NCI-H2196 treated with DMSO at 0.1 percent for 48 hours (cell line): ENCODE measurements around the gene DNAJC5.

ENCODE experiments used
- DNase-seq: peaks from one replicate; lab custom pipeline; 2025; ENCODE audit not compliant: unreplicated experiment; lab: John Stamatoyannopoulos, UW

DNAJC5 gene

DNA sequence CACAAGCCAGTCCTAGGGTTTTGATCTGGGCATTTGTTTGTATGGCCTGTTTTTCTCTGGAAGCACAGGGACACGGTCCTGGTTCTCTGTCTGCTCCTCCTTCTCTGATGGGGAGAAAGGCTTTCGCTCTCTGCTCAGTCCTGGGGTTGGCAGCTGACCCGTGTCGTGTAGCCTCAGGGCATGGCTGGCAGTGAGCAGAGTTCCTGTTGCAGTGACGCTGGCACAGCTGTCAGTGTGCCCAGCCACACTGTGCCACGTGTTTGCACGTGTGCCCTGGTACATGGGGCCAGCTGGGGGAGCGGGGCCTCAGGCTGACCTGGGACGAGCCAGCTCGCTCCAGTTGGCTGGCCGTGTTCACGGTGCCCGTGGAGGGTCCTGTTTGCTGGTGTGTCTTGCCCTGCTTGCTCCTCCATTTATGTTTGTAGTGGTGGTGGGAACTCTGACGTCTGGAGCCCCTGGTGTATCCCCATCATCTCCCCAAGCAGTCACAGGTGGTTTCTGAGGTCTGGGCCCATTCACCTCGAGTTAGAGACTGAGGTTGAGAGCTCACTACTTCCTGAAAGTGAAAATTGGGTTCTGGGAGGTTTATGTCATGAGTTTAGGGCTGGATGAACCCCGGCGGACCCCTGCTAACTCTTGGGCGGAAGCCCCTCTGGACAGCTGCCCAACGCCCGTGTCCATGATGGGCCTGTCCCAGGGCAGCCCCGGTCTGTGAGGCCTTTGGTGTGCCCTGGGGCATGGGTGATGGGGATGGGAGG lies 10.2 kb upstream of the DNAJC5 start:
- DNase-seq: no peak

DNA sequence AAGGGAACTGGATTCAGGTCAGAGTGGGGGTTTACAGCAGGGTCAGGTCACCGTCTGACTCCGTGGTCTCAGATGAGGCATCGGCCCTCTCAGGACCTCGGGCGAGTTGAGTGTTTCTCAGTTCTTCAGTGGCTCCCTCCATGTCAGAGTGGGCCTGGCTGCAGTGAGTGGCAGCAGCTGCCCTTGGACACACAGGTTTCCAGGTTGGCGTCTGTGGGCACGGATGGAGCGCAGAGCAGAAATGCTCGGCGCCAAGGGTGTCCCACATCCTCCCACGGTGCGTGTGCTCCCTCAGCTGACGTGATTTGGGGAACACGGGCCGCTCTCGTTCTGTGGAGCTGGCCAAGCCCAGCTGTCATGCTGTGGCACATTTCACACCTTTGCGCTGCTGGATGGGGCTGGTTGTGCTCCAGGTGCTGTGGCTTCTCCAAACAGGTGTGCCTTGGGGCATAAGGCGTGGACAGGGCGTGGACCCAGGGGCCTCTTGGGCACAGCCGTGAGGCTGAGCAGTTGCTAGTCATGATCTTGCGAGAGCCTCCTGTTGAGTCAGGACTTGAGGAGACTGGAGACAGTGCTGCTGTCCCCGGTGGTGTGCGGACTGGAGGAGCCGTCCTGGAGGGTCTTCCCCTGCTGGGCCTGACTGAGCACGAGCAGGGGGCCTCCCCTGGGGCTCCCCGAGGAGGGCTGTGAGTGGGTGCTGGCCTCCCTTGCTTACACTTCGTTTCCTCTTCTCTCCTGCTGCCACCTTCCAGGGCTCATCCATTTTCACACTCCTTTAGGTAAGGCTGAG lies 9.5 kb upstream of the DNAJC5 start:
- DNase-seq: no peak

DNA sequence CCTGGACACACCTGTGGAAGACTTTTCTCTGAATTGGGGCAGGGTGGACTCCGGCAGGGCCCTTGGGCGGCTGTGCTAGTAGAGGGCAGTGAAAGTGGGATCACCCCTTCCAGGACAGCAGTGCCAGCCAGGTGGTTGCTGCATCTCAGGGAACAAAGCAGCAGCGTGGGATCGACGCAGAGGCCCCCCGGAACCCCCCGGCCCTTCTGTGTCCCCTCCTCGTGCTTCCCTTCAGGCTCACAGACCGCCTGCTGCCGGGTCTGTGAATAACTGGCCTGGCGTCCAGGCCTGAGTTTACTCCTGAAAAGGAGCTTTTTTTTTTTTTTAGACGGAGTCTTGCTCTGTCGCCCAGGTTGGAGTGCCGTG lies 8.9 kb upstream of the DNAJC5 start:
- no peak for DNase-seq

DNA sequence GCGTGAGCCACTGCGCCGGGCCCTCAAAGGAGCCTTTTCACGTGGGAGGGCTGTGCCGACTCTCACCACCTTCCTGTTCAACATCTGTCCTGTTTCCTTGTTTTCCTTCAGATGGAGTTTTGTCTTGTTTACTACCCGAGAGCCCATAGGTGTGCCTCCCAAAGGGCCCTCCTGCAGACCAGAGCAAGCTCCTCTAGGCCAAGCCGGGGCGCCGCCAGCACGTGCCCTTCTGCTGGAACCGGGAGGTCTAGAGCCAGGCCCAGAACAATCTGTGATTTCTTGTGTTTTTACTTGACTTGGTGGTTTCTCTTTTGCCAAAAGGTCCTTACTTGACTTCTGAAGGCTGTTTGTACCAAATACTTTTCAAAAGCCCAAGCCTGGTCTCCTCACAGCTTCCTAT lies 8.0 kb upstream of the DNAJC5 start:
- no peak for DNase-seq

DNA sequence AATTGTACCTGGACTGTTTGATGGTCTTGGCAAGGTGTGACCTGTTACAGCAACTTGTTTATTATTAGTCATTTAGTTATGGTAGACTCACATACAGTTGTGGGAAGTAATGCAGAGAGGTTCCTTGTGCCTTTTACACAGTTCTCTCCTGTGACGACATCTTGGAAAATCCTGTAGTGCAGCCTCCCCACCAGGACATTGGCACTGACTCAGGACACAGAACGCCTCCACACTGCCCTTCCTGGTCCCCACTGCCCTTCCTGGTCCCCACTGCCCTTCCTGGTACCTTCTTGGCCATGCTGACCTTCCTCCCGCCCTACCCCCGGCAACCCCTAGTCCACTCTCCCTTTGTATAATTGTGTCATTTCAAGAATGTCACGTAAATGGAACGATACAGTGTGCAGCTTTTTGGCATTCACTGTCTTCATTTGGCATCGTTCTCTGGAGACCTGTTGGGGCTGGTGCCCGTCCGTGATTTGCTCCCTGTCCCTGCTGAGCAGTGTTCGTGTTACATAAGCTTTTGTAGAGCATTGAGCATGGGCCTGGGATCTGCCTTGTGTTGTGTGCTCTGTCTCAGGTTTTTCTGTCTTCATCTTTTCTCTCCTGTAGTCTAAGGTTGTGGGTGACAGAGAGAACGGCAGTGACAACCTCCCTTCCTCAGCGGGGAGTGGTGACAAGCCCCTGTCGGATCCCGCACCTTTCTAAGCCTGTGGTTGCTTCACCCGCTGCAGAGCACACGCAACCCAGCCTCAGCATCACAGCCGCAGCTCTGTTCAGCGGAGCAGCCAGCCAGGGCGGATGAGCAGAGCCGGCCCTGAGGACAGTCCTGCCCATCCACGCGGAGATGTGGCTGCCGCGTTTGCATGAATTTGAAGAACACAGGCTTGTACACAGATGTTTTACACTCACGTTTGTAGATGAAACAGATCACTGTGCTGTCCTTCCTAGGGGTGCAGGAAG lies 5.4 kb upstream of the DNAJC5 start:
- no peak for DNase-seq

DNA sequence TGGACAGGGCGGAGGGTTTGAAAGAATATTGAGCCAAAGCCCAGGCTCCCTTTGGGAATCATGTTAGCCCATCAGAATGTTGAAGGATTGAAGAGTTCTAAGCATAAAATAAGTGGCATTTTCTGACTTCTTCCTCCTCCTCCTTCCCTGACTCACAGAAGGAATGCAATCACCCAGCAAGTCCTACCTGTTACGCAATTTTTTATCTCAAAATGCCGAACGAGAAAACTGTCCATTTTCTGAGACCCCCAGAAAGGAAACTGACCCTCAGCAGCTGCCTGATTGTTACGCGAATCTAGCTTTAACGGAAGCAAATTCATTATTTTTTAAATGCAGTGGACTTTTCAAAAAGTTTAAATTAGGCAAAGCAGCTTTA lies 4.7 kb upstream of the DNAJC5 start:
- no peak for DNase-seq

DNA sequence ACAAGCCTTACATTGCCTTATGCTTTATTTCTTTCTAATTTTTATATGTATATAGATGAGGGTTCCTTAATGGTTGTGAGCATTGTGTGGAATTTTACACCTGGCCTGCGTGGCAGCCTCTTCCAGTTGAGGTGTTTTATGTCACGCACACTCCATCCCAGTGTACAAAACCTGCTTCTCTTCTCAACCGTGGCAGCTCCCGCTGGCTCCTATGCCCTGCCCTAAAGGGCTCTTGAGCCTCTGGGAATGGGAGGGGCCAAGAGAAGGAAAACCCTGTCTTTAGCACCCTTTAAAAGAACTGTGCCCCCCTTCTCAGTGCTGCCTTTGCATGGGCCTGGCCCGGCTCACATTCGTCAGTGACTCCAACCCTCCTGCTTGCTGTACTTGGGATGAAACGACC lies 4.3 kb upstream of the DNAJC5 start:
- no peak for DNase-seq

DNA sequence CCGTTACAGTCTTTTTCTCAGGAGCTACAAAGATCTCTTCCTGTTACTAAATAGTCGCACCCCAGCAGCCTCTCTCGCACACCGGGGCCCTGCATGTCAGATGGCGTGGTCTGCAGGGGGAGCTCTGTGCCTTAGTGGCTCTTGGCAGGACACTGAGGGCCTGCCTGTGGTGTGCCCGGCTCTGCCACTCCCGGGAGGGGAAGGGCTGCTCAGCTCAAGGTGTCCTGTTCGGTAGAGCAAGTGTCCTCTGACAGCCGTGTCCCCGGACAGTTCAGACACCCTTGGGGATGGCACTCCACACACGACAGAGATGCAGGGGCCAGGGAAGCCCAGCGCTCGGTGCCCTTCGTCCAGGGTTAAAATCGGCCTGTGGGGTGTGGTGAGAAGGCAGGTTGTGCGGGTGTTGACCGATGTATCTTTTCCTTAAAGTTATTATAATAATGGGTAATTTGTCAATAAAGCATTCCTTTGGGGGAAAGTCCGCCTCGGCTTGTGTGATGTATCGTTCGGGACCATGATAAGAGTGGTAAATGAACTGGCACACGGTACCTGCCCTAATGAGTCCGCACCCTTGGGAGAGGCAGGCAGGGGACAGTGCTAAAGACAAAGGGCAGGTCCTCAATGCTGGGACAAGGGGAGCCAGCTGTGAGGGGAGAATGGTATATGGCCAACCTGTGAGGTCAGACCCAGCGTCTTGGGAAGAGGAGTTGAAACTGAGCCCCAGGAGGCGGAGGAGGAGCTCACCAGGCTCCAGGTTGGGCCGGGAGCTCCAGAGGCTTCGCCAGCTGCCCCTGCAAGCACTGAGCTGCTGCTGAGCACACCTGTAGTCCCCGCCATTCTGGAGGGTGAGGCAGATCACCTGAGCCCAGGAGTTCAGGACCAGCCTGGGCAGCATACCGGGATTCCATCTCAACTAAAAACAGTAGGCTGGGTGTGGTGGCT lies 3.6 kb upstream of the DNAJC5 start:
- DNase-seq: no peak

DNA sequence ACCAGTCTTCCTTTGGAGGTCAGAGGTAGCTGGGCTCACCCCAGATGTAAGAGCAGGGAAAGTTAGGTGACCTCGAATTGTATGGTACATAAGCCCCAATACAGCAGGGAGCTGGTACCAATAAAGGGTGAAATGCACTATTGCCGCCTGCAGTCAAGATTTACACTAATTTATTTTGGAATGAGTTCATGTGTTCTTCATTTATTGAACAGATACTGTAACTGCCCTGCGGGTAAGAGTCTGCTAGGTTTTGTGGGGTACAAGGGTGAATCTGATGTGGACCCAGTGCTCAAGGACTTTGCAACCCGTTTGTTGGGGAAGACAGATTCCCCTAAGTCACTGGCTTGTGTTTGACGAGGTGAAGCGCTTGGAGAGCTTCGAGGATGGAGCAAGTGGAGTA lies 2.5 kb upstream of the DNAJC5 start:
- no peak for DNase-seq

DNA sequence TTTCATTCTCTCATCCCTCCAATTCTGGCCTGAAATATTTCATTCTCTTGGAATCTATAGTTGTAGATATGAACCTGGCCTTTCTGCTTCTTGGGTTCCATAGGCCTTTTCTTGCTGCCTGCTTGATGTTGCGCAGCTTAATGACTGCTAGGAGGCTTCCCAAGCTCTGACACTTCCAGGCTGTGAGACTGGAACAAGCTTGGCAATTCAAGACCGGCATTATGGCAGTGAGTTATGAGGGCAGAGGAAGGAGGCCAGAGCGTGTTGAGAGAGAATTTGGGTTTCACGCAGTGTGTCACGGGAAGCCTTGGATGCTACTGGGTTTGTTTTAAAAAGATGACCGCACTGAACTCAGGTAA lies 948 bp upstream of the DNAJC5 start:
- DNase-seq: no peak

DNA sequence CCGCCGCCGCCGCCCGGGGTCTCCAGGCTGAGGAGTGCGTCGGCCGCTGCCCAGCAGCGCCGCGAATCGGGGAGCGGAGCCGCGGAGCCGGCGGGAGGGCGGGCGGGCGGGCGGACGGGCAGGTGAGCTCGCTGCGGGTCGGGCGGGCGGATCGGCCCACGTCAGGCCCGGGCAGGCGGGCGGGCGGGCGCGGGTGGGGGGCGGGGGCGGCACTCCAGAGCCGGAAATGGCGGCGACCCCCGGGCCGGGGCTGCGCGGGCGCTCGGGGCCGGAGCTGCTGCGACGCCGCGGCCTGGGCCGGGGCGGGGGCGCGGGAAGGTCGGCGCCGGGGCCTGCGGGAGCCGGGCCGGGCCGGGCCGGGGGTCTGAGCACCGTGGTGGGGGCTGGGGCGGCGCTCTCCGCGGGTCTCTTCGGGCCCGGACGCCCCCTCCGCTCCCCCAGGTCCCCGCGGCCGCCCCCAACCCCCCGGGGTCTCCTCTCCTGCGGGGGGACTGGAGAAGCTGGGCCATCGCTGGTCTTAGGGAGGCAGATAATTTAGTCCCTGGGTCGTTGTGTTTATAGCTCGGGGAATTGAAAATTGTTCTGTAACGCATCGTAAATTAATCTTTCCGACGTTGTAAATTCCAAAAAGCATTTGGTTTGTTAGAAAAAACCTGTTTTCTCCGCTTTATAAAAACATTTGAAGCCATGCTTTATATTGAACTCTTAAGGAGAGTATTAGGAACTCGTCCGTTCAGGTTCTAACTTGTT lies 451 bp downstream of the DNAJC5 start:
- DNase-seq: no peak

DNA sequence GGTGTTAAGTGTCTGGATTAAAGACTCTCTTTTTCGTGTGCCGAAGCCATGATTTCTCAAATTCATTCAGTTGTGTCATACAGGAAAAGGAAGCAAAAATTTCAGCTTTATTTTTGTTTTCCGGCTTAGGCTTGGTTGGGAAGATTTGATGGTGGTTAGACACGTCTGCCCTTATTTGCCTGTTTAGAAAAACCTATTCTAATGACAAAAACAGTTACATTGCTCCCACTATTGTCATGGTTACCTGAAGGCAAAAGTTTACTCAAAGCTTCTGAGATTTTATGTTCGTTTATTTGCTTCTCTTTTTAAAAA lies 982 bp downstream of the DNAJC5 start:
- no peak for DNase-seq

DNA sequence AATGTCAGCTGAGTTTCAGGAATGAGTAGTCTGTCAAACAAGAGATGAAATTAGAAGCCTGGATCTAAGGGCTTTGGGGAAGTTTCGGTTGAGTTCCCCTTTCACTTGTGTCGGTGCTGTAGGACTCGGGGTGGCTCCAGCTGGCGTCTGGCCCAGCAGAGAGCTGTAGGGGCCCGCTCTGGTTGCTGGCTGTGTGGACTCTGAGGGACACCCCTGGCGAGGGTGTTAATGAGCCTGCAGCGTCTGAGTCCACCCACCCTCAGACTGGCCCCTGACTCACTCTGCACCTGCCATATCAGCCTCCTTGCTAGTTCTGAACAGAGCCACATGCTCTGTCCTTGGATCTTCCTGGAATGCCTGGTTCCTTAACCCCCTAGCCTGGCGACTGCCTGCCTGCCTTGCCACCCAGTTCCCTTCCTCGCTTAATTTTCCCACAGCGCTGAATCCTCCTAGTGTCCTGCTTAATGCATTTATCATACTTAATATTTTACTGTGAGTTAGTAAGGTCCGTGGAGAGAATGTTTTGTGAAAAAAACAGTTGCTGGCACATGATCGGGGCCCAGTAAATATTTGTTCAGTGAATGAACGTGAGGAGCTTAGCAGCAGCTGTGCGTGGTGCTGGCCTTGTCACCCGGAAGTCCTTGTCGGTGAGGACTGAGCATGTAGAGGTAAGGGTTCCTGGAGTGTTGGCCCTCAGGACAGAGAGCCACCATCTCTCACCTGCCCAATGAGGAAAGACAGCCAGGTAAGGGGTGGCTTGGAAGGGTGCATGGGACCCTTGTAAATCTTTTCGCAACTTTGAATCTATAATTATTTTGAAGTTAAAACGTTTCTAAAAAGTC lies 1.6 kb downstream of the DNAJC5 start:
- peak; percentile 68 for DNase-seq

DNA sequence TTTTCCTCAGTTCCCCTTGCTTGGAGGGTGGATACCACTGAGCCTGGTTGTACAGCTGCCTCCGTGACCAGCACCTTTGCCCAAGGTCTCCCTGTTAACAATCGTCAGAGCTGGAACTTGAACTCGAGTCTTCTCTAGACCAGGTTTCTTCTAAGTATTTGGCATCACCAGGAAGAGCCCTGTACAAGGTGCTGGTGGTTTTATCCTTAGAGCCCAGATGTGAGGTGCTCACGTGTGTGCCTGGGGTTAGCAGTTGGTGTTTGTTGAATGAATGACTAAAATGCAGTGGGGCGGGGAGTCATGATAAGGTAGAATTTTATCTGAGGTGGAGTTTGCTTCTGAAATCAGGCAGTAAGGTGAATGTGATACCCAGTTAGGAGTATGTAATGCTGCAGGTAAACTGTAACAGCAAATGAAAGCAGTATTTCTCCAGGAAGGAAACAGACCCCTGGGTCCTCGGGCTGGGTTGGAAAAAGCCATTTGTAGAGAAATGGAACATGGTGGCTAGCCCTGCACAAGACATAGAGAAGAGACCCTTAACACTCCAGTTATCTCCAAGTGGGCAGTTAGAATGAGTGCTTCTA lies 3.1 kb downstream of the DNAJC5 start:
- DNase-seq: no peak

DNA sequence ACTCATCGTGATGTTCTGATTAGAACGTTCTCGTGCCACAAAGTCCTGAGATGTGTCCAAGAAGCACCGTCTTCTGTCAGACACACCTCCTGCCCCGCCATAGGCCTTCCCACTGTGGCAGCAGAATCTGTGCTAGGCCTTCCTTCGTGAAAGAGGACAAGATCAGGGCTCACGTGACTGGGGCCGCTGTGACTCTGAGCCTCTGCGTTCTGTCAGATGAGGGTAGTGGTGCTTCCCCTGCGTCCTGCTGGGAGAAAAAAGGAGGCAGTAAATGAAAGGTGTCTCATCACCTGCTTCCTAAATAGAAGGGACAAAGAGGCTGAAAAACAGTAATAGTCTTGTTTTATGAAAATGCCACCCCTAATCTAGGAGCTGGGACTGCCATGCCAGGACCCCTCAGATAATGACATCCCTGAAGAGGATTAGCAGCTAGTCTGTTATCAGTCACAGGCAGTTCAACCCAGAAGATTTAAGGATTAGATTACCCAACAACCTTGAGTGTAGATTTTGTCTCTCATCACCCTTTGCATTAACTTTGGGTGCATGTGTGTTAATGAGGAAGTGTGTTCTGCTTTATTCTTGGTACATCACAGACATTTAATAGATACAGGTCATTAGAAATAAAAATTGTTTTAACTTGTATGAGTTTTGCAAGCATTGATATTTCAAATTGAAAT lies 4.1 kb downstream of the DNAJC5 start:
- no peak for DNase-seq

DNA sequence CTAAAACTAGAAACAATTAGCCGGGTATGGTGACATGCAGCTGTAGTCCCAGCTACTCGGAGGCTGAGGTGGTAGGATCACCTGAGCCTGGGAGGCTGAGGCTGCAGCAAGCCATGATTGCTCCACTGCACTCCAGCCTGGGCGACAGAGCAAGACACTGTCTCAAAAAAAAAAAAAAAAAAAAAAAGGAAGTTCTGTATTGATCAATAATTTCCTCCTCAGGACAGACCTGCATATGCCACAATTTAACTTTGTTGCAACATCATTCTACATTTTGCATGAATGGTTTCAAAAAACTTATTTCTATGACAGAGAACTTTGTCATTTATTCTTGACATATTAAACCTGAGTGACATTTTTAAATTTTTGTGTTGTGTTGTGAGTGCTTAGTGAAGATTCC lies 5.5 kb downstream of the DNAJC5 start:
- DNase-seq: no peak

DNA sequence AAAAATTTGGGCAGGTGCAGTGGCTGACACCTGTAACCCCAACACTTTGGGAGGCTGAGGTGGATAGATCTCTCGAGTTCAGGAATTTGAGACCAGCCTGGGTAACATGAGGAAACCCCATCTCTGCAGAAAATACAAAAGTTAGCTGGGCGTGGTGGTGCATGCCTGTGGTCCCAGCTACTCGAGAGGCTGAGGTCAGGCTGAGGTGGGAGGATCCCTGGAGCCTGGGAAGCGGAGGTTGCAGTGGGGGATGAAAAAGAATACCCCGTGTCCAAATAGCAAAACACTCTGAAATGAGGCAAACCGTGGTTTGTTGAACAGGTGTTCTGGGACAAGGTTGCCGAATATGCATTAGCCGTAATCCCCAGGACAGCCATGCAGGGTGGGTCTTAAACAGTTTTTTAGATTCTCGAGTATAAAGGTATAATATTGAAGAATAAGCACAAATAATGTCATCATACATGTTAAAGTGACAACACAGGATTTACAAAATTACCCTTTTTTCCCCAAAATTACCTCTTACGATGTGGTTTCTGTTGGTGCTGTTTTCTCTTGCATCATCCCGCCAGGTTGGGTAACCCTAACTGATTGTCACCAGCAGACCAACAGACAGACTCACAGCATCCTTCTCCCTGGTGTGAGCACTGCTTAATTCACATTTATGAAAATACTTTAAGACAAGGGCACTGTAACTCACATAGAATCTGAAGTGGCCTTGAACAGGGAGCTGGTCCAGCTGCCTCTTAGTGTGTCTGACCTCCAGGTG lies 9.1 kb downstream of the DNAJC5 start:
- DNase-seq: no peak
